SIG-M5 (cell line): ENCODE data around the gene ADAM21.
"Not testable (repeated sequence)": the region's sequence is repeated elsewhere in the genome, so short reads cannot be mapped to it uniquely, and the experiment has no call there.

Experiments used
- DNase-seq: peaks from one replicate; lab custom pipeline; 2025; lab: John Stamatoyannopoulos, UW

ADAM21 gene

GRCh38 chr14:70477356-70478105, 25.6 kb downstream of the ADAM21 start:
- DNase-seq, result not testable (repeated sequence)

- DNase-seq, result no peak
These were observed 37.7 kb downstream of the ADAM21 start for GRCh38 chr14:70489579-70490200.

DNA sequence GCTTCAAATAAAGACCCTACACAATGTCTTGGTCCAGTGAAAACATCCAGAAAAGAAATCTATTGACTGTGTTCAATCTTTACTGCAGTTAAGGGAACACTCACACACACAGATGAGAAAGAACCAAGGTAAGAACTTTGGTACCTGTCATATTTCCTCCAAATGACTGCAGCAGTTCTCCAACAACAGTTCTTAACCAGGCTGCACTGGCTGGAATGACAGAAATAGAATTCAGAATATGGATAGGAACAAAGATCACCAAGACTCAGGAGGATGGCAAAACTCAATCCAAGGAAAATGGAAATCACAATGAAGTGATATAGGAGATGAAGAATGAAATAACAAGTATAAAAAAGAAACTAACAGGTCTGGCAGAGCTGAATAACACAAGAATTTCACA, 46.2 kb downstream of the ADAM21 start:
- no peak for DNase-seq
